GM21367 (cell line): Measurements from ENCODE around the gene MAP3K2.
"Not testable (repeated sequence)": the region's sequence is repeated elsewhere in the genome, so short reads cannot be mapped to it uniquely, and the experiment has no call there.

ENCODE experiments used
- ATAC-seq: cut with Tn5 transposase; IDR thresholded peaks from one replicate; pipeline ENCODE4 v1.9.1; 2021; ENCODE audit not compliant: unreplicated experiment

Gene MAP3K2

DNA sequence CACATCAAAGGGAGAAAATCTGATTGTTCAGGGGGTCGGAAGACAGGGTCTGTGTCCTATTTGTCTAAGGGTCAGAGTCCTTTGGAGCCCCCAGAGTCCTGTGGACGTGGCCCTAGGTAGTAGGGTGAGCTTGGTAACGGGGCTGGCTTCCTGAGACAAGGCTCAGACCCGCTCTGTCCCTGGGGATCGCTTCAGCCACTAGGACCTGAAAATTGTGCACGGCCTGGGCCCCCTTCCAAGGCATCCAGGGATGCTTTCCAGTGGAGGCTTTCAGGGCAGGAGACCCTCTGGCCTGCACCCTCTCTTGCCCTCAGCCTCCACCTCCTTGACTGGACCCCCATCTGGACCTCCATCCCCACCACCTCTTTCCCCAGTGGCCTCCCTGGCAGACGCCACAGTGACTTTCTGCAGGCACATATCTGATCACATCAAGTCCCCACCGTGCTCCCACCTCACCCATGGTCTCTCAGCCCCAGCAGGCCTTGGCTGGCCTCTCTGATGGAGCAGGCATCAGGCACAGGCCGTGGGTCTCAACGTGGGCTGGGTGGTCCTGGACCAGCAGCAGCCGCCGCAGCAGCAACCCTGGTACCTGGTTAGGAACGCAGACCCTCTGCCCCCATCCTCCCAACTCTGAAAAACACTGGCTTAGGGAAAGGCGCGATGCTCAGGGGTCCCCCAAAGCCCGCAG lies 34.2 kb upstream of the MAP3K2 start:
- ATAC-seq, result no peak

DNA sequence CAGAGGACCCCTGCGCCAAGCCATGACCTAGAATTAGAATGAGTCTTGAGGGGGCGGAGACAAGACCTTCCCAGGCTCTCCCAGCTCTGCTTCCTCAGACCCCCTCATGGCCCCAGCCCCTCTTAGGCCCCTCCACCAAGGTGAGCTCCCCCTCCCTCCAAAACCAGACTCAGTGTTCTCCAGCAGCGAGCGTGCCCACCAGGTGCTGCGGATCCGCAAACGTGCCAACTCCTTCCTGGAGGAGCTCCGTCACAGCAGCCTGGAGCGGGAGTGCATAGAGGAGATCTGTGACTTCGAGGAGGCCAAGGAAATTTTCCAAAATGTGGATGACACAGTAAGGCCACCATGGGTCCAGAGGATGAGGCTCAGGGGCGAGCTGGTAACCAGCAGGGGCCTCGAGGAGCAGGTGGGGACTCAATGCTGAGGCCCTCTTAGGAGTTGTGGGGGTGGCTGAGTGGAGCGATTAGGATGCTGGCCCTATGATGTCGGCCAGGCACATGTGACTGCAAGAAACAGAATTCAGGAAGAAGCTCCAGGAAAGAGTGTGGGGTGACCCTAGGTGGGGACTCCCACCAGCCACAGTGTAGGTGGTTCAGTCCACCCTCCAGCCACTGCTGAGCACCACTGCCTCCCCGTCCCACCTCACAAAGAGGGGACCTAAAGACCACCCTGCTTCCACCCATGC lies 33.5 kb upstream of the MAP3K2 start:
- no peak for ATAC-seq

DNA sequence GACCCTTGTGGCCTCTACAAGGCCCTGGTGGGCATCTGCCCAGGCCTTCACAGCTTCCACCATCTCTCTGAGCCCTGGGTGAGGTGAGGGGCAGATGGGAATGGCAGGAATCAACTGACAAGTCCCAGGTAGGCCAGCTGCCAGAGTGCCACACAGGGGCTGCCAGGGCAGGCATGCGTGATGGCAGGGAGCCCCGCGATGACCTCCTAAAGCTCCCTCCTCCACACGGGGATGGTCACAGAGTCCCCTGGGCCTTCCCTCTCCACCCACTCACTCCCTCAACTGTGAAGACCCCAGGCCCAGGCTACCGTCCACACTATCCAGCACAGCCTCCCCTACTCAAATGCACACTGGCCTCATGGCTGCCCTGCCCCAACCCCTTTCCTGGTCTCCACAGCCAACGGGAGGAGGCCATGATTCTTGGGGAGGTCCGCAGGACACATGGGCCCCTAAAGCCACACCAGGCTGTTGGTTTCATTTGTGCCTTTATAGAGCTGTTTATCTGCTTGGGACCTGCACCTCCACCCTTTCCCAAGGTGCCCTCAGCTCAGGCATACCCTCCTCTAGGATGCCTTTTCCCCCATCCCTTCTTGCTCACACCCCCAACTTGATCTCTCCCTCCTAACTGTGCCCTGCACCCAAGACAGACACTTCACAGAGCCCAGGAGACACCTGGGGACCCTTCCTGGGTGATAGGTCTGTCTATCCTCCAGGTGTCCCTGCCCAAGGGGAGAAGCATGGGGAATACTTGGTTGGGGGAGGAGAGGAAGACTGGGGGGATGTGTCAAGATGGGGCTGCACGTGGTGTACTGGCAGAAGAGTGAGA lies 32.5 kb upstream of the MAP3K2 start:
- ATAC-seq, result no peak

DNA sequence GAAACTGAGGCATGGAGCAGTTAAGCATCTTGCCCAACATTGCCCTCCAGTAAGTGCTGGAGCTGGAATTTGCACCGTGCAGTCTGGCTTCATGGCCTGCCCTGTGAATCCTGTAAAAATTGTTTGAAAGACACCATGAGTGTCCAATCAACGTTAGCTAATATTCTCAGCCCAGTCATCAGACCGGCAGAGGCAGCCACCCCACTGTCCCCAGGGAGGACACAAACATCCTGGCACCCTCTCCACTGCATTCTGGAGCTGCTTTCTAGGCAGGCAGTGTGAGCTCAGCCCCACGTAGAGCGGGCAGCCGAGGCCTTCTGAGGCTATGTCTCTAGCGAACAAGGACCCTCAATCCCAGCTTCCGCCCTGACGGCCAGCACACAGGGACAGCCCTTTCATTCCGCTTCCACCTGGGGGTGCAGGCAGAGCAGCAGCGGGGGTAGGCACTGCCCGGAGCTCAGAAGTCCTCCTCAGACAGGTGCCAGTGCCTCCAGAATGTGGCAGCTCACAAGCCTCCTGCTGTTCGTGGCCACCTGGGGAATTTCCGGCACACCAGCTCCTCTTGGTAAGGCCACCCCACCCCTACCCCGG lies 31.8 kb upstream of the MAP3K2 start:
- no peak for ATAC-seq

DNA sequence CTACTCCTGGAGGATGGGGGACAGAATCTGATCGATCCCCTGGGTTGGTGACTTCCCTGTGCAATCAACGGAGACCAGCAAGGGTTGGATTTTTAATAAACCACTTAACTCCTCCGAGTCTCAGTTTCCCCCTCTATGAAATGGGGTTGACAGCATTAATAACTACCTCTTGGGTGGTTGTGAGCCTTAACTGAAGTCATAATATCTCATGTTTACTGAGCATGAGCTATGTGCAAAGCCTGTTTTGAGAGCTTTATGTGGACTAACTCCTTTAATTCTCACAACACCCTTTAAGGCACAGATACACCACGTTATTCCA lies 31.3 kb upstream of the MAP3K2 start:
- ATAC-seq, result no peak

DNA sequence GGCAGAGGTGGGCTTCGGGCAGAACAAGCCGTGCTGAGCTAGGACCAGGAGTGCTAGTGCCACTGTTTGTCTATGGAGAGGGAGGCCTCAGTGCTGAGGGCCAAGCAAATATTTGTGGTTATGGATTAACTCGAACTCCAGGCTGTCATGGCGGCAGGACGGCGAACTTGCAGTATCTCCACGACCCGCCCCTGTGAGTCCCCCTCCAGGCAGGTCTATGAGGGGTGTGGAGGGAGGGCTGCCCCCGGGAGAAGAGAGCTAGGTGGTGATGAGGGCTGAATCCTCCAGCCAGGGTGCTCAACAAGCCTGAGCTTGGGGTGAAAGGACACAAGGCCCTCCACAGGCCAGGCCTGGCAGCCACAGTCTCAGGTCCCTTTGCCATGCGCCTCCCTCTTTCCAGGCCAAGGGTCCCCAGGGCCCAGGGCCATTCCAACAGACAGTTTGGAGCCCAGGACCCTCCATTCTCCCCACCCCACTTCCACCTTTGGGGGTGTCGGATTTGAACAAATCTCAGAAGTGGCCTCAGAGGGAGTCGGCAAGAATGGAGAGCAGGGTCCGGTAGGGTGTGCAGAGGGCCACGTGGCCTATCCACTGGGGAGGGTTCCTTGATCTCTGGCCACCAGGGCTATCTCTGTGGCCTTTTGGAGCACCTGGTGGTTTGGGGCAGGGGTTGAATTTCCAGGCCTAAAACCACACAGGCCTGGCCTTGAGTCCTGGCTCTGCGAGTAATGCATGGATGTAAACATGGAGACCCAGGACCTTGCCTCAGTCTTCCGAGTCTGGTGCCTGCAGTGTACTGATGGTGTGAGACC lies 30.7 kb upstream of the MAP3K2 start, which contains the start of gene PROC:
TSS of gene PROC (plus strand) at position 128 of the 812 bp plus-strand sequence. CDS start 1,516 bp downstream, outside the sequence.
- no peak for ATAC-seq

DNA sequence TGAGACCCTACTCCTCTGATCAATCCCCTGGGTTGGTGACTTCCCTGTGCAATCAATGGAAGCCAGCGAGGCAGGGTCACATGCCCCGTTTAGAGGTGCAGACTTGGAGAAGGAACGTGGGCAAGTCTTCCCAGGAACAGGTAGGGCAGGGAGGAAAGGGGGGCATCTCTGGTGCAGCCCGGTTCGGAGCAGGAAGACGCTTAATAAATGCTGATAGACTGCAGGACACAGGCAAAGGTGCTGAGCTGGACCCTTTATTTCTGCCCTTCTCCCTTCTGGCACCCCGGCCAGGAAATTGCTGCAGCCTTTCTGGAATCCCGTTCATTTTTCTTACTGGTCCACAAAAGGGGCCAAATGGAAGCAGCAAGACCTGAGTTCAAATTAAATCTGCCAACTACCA lies 29.6 kb upstream of the MAP3K2 start:
- ATAC-seq, result no peak

DNA sequence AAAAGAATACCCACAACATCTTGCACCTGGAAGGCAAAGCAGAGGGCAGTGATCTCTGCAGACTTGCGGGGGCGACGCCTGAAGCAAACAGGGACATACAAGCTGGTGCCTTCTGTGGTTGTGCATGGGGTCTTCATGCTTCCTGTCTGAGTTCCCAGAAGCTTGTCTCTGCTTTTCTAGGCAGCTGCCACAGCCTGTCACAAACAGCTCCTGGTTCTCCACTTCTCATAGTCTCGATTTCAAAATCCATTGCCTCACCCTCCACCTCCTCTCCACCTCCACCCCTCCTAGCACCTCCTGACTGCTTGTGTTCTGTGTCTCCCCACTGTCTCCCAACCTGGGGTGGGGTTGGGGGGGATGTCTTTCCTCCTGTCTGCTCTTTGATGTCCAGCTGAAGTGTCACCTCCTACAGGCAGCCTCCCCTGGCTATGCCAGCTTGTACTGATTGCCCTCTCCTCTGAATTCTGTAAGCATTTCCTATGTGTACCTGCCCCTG lies 28.8 kb upstream of the MAP3K2 start:
- ATAC-seq, result no peak

DNA sequence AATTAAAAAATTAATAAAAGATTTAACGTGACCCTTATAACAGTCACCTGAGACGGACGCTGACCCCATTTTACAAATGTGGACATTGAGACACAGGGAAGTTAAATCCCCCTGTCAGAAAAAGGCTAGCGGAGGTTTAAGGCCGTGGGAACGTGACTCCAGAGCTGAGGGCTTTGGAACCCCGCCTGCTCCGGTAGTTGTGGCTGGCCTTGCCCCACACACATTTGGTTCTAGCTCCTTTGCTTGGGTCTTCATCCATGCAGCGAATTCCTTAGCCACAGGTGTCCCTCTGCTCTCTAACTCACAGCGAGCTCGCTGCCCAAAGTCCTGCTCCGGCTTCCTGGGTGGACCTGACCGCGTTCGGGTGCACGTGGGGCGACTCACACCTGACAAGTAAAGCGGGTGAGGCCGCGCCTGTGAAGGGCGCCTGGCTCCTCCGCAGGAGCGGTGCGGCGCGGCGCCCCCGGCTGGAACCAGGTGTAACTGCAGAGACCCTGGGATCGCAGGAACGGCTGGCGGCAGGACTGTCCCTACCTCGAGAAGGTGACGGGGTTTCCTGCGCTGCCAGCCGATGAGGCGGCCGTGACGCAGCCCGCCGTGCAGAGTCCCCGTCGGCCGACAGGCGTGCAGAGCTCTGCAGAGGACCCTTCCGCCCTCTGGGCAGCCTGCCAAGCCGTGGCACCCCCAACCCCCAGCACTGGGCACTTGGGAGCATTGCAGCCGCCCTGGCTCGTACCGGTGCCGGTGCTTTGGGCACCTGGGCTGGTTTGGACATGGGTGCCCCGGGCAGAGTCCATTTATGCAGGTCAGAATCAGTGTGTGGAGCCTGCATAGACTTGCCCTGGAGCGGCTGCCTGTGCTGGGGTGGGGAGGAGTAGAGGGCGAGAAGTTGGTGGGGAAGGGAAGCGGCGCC lies 28.1 kb upstream of the MAP3K2 start:
- ATAC-seq, result peak; percentile 77

DNA sequence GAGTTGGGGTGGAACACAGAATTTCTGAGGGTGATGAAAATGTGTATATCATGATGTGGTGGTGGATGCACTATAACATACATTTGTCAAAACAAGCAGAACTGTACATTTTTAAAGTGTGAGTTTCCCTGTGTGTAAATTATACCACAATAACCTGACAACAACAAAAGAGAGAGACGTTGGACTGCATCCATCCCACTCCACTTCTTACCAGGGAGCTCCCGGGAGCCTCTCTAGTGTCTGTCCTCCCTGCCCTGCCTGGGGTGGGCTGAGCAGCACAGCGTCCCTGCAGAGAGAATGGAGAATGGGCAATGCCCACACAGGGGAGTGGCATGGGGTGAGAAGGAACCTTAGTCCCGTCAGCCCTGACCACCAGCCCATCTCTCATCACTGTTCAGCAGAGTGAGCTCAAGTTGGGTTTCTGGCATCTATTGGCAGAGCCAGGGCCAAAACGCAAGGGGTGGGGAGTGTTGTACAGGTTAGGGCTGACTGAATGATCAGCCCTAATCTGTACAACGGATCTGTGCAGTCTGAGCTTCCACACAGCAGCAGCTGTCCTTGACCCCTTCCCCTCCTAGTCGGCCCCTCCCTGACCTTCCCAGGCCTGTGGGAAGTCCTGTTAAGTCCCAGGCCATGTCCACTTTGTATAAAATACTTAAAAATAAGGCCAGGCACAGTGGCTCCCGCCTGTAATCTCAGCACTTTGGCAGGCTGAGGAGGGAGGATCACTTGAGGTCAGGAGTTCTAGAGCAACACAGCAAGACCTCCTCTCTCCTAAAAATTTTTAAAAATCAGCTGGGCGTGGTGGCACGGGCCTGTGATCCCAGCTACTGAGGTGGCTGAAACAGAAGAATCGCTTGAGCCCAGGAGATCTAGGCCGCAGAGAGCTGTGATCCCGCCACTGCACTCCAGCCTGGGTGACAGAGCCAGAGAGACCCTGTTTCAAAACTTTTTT lies 27.1 kb upstream of the MAP3K2 start:
- no peak for ATAC-seq

DNA sequence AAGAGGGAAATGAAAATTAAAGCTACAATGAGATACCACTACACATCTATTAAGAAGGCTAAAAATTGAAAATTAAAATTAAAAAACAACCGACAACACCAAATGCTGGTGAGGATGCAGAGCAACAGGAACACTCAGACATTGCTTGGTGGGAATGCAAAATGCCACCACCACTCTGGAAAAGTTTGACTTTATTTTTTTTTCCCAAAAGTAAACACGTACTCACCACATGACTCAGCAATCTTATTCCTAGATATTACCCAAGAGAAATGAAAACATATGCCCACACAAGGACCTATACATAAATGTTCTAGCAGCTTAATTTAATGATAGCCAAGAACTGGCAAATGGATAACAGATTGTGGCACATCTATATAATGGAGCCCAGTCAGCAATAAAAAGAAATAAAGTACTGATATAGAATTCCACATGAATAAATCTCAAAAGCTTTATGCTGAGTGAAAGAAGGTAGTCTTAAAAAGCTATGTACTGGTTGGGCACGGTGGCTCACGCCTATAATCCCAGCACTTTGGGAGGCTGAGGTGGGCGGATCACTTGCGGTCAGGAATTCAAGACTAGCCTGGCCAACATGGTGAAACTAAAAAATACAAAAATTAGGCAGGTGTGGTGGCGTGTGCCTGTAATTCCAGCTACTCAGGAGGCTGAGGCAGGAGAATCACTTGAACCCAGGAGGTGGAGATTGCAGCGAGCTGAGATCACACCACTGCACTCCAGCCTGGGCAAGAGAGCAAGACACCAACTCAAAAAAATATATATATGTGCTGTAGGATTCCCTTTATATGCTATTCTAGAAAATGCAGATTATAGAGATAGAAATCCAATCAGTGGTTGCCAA lies 26.2 kb upstream of the MAP3K2 start:
- no peak for ATAC-seq

DNA sequence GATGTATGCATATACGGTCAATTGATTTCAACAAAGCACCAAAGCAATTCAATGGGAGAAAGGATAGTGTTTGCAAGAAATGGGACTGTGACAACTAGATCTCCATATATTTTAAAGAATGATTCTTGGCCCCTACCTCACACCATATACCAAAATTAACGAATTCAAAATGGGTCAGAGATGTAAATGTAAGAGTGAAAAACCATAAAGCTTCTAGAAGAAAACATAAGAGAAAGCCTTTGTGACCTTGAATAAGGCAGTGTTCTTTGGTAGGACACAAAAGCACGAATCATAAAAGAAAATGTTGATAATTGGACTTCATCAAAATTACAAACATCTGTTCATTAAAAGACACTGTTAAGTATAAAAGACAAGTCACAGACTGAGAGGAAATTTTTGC lies 25.4 kb upstream of the MAP3K2 start:
- ATAC-seq, result no peak

DNA sequence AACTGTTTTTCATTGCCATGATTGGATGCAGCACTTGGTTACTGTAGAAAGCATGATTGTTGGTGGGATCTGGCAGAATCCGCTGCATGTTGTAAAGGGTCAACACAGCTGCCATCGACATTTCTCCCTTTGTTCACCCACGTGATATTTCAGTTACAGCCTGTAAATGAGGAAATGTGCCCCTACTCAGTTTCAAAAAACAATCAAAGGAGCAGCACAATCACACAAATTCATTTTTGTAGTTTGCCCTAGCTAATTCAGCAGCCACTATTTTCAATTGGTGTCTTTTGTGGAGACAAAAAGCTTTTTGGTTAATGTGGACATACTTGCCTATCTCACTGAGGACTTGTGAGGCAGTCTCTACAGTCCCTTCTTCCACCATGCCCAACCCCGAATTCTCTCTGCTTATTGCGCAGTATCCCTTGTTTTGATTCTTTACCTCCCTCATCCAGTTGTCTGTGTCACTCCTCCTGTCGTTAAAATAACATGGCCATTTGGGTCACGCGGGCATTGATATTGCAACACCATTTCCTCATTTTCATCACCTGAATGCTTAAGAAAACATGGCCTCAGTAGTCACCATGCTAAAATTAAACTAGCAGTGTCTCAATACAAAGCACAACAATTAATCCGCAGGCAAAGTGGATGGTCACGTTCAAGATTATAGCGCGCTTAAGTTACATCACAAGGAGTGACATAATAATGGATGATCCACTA lies 24.0 kb upstream of the MAP3K2 start:
- no peak for ATAC-seq

DNA sequence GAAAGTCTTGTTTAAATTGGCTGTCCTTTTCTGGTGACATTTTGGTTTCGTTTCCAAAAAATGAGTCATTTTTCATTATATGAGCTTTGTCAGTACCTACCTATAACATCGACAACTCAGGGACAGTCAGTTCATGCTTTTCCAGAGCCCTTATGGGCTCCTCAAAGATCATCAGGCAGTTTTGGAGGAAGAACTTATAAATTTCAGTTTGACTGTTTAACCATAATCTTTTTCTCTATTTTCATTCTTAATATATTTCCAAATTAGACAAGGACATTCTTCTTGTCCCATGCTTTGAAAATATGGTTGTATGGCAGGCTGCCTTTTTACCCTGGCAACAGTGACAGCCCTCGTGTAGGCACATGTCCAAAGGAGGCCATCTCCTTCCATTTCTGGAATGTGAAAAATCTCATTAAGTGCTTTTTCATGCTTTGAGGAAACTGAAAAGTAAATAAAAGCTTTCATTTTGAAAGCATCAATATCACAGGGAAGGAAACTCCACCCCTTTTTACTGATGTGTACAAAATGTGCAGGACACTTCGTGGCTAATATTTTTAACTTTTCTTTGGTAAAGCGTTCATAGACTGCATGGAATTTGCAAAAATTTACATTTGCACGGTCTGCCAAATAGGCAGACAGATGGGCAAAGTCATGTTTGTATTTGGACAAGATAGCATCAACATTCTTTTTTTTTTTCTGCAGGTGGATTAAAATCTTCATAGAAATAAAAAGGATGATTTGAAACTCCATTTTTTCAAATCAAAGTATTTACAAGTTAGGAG lies 23.3 kb upstream of the MAP3K2 start:
- no peak for ATAC-seq

DNA sequence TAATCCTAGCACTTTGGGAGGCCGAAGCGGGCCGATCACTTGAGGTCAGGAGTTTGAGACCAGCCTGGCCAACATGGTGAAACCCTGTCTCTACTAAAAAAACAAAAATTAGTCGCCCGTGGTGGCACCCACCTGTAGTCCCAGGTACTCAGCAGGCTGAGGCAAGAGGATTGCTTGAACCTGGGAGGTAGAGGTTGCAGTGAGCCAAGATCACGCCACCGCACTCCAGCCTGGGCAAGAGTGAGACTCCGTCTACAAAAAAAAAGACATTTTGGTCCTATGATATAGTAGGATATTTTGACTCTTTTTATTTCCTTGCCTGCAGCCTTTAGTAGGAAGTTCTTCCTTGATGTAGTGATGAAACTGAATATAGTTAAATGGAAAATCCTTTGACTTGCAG lies 21.9 kb upstream of the MAP3K2 start:
- ATAC-seq, result not testable (repeated sequence)

DNA sequence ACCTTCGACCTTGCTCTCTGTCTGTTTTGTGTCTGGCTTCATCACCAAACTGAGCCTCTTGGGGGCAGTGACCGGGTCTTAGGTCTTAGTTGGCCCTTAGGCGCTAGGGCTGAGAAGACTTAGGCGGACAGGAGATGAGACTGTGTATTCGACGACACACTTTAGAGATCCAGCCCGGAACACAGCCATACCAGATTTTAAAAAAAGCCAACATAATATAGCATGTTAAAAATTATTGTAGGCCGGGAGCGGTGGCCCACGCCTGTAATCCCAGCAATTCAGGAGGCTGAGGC lies 21.0 kb upstream of the MAP3K2 start:
- ATAC-seq, result no peak
